ENCODE results near the gene LRCH1.

Gene LRCH1

GRCh38 chr13:46641274-46642081 lies 88.5 kb downstream of the LRCH1 start:
- no peak for DNase-seq

GRCh38 chr13:46642254-46642653 lies 89.3 kb downstream of the LRCH1 start:
- DNase-seq, result no peak

- DNase-seq, result no peak
Observed at GRCh38 chr13:46643165-46643777, 90.3 kb downstream of the LRCH1 start.

- no peak for DNase-seq
Observed at GRCh38 chr13:46644816-46645215, 91.8 kb downstream of the LRCH1 start.

GRCh38 chr13:46647512-46648065 lies 94.6 kb downstream of the LRCH1 start:
- DNase-seq, result no peak

GRCh38 chr13:46648166-46648607 lies 95.2 kb downstream of the LRCH1 start:
- no peak for DNase-seq

GRCh38 chr13:46649816-46650215 lies 96.8 kb downstream of the LRCH1 start:
- no peak for DNase-seq

- no peak for DNase-seq
Observed at GRCh38 chr13:46654951-46655350, 102.0 kb downstream of the LRCH1 start.

- DNase-seq, result no peak
Observed at GRCh38 chr13:46655377-46656180, 102.6 kb downstream of the LRCH1 start.

- DNase-seq, result no peak
Observed at GRCh38 chr13:46656786-46657185, 103.8 kb downstream of the LRCH1 start.

GRCh38 chr13:46659413-46660065 lies 106.6 kb downstream of the LRCH1 start:
- no peak for DNase-seq

GRCh38 chr13:46660416-46660815 lies 107.4 kb downstream of the LRCH1 start:
- DNase-seq, result no peak

GRCh38 chr13:46660857-46661256 lies 107.9 kb downstream of the LRCH1 start:
- no peak for DNase-seq

GRCh38 chr13:46662690-46663089 lies 109.7 kb downstream of the LRCH1 start:
- DNase-seq, result no peak

- no peak for DNase-seq
Observed at GRCh38 chr13:46663206-46664037, 110.5 kb downstream of the LRCH1 start.

- no peak for DNase-seq
Observed at GRCh38 chr13:46664195-46664594, 111.2 kb downstream of the LRCH1 start.

GRCh38 chr13:46665248-46665632 lies 112.3 kb downstream of the LRCH1 start:
- DNase-seq, result no peak

- no peak for DNase-seq
Observed at GRCh38 chr13:46665633-46666482, 112.9 kb downstream of the LRCH1 start.

- no peak for DNase-seq
Observed at GRCh38 chr13:46666727-46667456, 113.9 kb downstream of the LRCH1 start.

- DNase-seq, result no peak
Observed at GRCh38 chr13:46667687-46668281, 114.8 kb downstream of the LRCH1 start.
